ENCODE measurements around the gene ARPC4. TPM values are rescaled to one million over a fixed set of nuclear protein-coding genes. Genes with fewer than 3 reads are reported as not detected.

Gene ARPC4
- total RNA-seq, 1 donor, result 198 TPM

DNA sequence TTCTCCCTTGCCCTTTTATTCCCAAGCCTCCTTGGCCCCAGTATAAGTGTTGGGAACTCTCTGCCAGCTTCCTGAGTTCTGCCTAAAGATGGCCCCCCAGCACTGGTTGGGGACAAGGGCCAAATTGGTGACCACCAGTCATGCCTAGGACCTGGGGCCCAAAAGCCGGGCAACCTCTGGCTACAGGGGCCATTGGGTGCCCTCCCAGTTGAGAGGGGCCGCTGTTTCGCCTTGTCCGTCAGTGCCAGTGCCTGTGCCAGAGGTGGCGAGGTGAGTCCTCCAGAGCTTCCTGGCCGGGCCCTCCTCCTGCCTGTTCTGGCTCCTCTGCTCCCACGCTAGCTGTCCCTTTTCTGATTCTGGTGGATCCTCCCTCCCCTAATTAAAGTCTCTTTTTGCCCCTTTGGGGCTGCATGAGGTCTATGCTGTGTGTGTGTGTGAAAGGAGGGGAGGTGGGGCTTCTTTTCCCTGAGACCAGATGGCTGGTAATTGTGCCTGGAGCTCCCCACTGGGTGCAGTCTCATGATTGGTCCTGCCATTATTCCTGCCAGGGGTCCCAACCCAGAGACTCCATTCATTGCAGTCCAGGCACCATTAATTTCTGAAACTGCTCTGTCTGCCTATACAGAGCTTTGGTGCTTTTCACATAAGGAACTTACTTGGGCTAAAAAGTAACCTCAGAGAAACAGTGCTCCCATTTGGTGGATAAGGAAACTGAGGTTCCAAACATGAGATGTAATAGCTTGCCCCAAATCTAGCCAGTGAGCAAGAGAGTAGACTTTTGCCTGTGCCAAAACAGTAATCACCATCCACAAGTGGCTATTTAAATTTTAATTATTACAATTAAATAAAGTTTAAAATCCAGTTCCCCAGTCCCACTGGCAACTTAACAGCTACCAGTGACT is 14.1 kb downstream of the ARPC4 start:
- no peak for DNase-seq (ENCODE audit: low read depth)
- no peak for TF ChIP-seq CTCF (IDR thresholded peaks at IDR 0.05; ENCODE audit: insufficient read depth, low read length)
- H3K4me3 ChIP-seq (ENCODE audit: low read depth, low read length), result no peak overlapping the region

DNA sequence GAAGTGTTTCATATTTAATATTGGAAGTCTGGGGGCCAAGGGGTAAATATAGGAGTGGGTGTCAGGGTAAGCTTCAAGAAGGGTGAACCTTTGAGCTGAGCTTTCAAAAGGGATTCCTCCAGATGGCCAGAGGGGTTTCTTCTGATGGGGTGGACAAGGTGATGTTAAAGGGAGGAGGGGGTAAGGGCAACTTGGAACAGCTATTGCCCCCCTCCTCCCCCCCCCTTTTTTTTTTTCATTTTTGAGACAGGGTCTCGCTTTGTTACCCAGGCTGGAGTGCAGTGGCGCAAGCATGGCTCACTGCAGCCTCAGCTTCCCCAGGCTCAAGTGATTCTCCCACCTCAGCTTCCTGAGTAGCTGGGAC is 15.1 kb downstream of the ARPC4 start:
- DNase-seq (ENCODE audit: low read depth), result no peak
- no peak for TF ChIP-seq CTCF (IDR thresholded peaks at IDR 0.05; ENCODE audit: insufficient read depth, low read length)
- no peak overlapping the region for H3K4me3 ChIP-seq (ENCODE audit: low read depth, low read length)

DNA sequence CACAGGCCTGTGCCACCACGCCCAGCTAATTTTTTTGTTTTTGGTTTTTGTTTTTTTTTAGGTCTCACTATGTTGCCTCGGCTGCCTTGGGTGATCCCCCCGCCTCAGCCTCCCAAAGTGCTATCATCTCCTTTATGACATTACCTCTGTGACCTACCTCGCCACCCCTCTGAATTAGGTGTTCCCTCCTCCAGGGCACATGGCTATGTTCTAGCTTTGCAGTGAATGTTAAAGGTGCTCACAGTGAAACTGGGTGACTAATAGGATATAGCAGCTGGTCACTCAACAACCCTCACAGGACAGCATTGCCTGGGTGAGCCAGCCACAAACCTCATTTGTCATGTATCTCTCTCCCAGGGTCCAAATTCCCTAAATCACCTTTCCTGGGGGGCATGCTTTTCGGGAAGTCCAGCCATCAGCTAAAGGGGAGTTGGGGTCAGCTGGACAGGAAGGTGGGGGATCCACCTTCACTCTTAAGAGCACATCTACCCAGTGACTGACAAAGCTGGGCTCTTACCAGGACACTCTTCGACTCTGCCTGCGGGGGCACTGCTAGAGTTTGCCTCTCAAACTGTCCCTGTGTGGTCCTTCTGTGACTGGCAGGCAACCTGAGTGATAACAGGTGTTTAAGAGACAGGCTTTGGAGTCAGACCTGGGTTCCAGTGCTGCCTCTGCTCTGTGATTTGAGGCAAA is 15.6 kb downstream of the ARPC4 start:
- no peak overlapping the region for H3K4me3 ChIP-seq (ENCODE audit: low read depth, low read length)
- peak; percentile 27 for DNase-seq (ENCODE audit: low read depth)
- peak; percentile 22 for TF ChIP-seq CTCF (IDR thresholded peaks at IDR 0.05; ENCODE audit: insufficient read depth, low read length)

DNA sequence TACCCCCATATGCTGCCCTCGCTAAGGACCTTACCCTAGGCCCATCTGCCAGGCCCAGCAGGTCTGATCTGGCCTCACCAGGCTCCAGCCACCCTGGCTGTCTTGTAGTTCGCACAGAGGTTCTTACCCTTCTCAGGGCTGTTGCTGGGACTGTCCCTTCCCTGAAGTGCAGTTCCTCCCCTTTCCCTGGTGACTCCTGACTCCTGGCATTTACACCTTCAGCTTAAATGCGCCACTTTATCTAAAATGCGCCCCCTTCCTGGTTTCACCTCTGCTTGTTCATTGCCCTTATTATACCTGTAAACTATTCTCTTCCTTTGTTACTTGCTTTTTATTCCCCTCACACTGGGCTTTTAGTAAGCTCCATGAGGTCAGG is 16.3 kb downstream of the ARPC4 start:
- peak overlapping the region; percentile 65 for H3K4me3 ChIP-seq (ENCODE audit: low read depth, low read length)
- DNase-seq (ENCODE audit: low read depth), result no peak
- no peak for TF ChIP-seq CTCF (IDR thresholded peaks at IDR 0.05; ENCODE audit: insufficient read depth, low read length)

GRCh38 chr3:9809615-9810432 is 16.9 kb downstream of the ARPC4 start, which contains the start of gene TTLL3:
TSS of gene TTLL3 (plus strand) at chr3:9810262. CDS start at chr3:9810662, 400 bp downstream.
- peak within 1 kb of the TSS; percentile 65 for H3K4me3 ChIP-seq (ENCODE audit: low read depth, low read length)
- no peak for TF ChIP-seq CTCF (IDR thresholded peaks at IDR 0.05; ENCODE audit: insufficient read depth, low read length)
- peak; percentile 51 for DNase-seq (ENCODE audit: low read depth)

DNA sequence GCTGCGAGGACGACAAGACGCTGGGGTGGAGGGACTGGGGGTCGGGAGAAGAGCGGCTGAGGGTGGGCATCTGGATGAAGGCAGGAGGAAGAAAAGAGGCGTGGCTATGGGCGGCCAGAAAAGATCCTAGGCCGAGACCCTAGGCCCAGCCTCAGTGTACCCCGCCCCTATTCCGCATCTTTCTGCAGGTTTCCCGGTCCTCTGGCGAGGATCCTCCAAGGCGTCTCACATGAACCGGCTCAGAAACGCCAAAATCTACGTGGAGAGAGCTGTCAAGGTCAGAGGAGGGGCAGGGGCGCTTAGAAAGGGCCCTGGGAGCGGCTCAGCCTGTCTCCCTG is 17.5 kb downstream of the ARPC4 start:
- peak; percentile 19 for DNase-seq (ENCODE audit: low read depth)
- H3K4me3 ChIP-seq (ENCODE audit: low read depth, low read length), result peak overlapping the region; percentile 65
- no peak for TF ChIP-seq CTCF (IDR thresholded peaks at IDR 0.05; ENCODE audit: insufficient read depth, low read length)
